ENCODE measurements around the gene DAAM2.

DAAM2 gene

DNA sequence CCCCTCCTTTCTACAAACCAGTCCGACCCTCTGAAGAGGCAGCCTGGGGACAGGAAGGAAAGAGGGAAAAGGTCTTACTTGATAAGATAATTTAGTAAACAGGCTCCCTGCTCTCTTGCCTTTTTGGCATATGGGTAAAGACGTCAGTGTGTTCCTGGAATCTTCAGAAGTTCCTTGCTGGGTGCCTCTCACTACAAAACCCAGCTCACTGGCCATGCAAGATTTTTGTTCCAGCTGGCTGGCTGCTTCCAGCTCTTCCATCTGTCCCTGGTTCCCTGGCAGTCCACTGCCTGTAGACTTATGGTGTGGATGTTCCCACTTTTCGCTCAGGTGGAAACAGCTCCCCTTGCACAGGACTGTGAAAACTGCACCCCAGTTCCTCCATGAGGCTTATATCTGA, 84.7 kb downstream of the DAAM2 start:
- in situ Hi-C loops (cut with HindIII; ENCODE audit: low sequenced_read_pairs) = no loop called here

DNA sequence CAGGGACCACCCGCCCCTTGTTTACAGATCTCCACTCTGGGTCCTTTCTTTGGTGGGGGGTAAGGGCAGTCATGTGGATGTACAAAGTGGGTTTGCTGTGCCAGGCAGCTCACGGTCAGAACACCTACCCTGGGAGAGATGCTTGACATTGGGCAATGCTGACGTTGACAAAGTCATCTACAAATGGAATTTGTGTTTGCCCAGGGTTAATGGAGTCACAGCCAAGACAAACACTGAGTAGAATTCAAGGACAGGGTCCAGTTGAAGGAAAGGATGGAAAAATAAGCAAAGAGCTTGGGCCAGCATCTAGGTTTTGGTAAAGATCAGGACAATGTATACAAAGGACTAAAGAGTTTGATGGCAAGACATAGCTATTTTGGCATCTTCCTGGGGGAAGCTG, 87.4 kb downstream of the DAAM2 start:
- DNase-seq (ENCODE audit: low read depth, low spot score) = no peak
- in situ Hi-C loops (cut with HindIII; ENCODE audit: low sequenced_read_pairs) = no loop called here
- TF ChIP-seq, protein P1, sequence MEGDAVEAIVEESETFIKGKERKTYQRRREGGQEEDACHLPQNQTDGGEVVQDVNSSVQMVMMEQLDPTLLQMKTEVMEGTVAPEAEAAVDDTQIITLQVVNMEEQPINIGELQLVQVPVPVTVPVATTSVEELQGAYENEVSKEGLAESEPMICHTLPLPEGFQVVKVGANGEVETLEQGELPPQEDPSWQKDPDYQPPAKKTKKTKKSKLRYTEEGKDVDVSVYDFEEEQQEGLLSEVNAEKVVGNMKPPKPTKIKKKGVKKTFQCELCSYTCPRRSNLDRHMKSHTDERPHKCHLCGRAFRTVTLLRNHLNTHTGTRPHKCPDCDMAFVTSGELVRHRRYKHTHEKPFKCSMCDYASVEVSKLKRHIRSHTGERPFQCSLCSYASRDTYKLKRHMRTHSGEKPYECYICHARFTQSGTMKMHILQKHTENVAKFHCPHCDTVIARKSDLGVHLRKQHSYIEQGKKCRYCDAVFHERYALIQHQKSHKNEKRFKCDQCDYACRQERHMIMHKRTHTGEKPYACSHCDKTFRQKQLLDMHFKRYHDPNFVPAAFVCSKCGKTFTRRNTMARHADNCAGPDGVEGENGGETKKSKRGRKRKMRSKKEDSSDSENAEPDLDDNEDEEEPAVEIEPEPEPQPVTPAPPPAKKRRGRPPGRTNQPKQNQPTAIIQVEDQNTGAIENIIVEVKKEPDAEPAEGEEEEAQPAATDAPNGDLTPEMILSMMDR (IDR thresholded peaks at IDR 0.05; ENCODE audit: low read depth, low read length) = no peak

More for the DNA sequence above, 84.7 kb downstream of the DAAM2 start:
- TF ChIP-seq, protein P1 (IDR thresholded peaks at IDR 0.05; ENCODE audit: low read depth, low read length) = no peak
- no peak overlapping the region for H3K4me3 ChIP-seq (ENCODE audit: low read depth, low read length)
- no peak for DNase-seq (ENCODE audit: low read depth, low spot score)

DNA sequence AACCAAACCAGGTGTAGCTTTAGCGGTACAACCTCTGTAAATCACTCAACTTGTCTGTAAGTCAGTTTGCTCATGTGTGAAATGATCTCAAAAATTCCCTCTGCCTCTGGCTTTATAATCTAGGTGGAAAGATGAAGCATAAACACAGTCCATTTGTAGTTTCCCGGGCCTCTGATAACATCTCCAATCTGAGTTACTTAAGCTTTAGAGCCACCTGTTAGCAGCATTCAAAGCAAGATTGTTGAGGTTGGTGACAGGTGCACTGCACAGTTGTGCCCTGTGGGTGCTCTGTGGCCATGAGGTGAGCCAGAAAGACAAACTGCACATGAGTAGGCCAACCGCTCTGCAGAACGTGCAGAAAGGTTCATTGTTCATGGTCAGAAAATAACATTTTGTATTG, 88.4 kb downstream of the DAAM2 start:
- no peak overlapping the region for H3K4me3 ChIP-seq (ENCODE audit: low read depth, low read length)
- TF ChIP-seq, protein P1 (IDR thresholded peaks at IDR 0.05; ENCODE audit: low read depth, low read length) = no peak
- DNase-seq (ENCODE audit: low read depth, low spot score) = no peak
- in situ Hi-C loops (cut with HindIII; ENCODE audit: low sequenced_read_pairs) = no loop called here

More for the DNA sequence above, 87.4 kb downstream of the DAAM2 start:
- H3K4me3 ChIP-seq (ENCODE audit: low read depth, low read length) = no peak overlapping the region

DNA sequence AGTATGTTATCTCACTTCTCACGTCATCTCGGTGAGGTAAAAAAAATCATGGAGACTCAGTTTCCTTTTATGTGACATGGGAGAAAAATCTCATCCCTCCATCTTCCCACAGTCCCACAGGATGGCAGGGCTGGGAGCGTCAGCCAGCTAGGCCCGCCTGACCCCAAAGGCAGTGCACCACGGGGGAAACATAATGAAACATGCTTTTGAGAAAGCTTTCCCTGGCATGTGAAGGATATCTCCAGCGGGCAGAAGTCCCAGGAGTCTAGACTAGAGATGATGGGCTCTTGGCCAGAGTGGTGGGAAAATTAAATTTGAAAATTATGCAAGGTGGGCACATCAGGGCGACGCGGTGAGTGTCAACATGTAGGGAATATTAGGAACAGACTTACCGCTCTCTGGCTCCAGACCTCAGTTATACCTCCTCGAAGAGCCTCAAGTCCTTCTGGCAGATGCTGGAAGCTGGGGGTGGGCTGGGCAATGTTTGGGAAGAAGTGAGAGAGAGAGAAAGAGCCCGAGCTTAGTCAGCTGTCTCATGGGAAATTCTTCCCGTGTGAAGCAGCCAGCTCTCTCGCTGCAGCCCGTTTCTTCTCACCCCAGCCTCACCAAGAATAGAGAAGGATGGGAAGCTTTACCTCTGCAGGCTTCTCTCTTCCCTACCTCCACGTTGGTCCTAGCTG, 89.8 kb downstream of the DAAM2 start:
- peak; percentile 85 for DNase-seq (ENCODE audit: low read depth, low spot score)
- H3K4me3 ChIP-seq (ENCODE audit: low read depth, low read length) = no peak overlapping the region
- TF ChIP-seq, protein P1 (IDR thresholded peaks at IDR 0.05; ENCODE audit: low read depth, low read length) = no peak
- in situ Hi-C loops (cut with HindIII; ENCODE audit: low sequenced_read_pairs) = no loop called here

DNA sequence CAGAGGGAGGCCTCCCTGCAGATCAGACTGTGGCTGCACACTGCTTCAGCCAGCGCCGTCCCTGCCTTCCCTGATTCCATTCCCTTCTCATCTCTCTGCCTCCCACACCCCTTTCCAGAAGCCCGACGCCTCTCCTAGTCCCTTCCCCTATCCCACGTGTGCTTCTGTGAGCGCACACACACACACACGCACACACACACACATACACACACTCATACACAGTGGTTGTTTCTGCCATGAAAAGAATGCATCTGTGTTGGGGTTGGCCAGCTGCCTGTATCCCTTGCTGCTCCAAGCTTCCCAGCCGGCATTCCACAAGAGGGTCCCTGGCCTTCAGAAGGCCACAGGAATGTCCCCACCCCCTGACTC, 90.3 kb downstream of the DAAM2 start:
- H3K4me3 ChIP-seq (ENCODE audit: low read depth, low read length) = no peak overlapping the region
- TF ChIP-seq, protein P1 (IDR thresholded peaks at IDR 0.05; ENCODE audit: low read depth, low read length) = no peak
- DNase-seq (ENCODE audit: low read depth, low spot score) = peak; percentile 97
- in situ Hi-C loops (cut with HindIII; ENCODE audit: low sequenced_read_pairs) = no loop called here

DNA sequence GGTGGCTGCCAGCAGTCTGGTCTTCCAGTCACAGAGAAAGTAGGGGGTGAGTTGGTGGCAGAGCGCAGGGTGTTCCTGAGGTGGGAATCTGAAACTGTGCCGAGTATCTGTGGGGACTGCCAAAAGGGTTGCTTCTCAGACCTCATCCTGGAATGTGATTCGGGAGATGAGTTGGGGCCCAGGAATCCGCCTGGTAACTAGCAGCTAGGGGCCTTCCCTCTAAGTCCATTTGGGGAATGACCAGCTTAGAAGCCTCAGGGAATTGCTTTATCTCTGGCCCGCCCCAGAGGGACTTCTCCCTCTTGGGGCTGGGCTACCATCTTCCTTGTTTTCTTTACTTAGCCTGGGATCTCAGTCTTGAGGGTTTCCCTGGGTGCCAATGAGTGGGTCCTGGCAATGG, 92.5 kb downstream of the DAAM2 start:
- in situ Hi-C loops (cut with HindIII; ENCODE audit: low sequenced_read_pairs) = no loop called here

More for the DNA sequence above, 92.5 kb downstream of the DAAM2 start:
- TF ChIP-seq, protein P1 (IDR thresholded peaks at IDR 0.05; ENCODE audit: low read depth, low read length) = no peak
- peak; percentile 67 for DNase-seq (ENCODE audit: low read depth, low spot score)
- H3K4me3 ChIP-seq (ENCODE audit: low read depth, low read length) = no peak overlapping the region
